ENCODE measurements around the gene XAF1.
"Not testable (repeated sequence)": the region's sequence is repeated elsewhere in the genome, so short reads cannot be mapped to it uniquely, and the experiment has no call there.

XAF1 gene

GRCh38 chr17:6755731-6756184 lies at the start of gene XAF1:
TSS of gene XAF1 (plus strand) at chr17:6756046. CDS start at chr17:6756079, 33 bp downstream.
- no peak for DNase-seq (ENCODE audit: low read depth, low spot score)

GRCh38 chr17:6706499-6706898 lies 49.3 kb upstream of the XAF1 start:
- no peak for DNase-seq (ENCODE audit: low read depth, low spot score)

GRCh38 chr17:6706996-6707395 lies 48.9 kb upstream of the XAF1 start:
- no peak for DNase-seq (ENCODE audit: low read depth, low spot score)

GRCh38 chr17:6708357-6708961 lies 47.4 kb upstream of the XAF1 start:
- DNase-seq (ENCODE audit: low read depth, low spot score) = no peak

- DNase-seq (ENCODE audit: low read depth, low spot score) = no peak
These were observed 45.5 kb upstream of the XAF1 start for GRCh38 chr17:6710317-6710716.

GRCh38 chr17:6711081-6711674 lies 44.7 kb upstream of the XAF1 start:
- DNase-seq (ENCODE audit: low read depth, low spot score) = no peak

GRCh38 chr17:6711681-6712057 lies 44.2 kb upstream of the XAF1 start:
- DNase-seq (ENCODE audit: low read depth, low spot score) = no peak

- DNase-seq (ENCODE audit: low read depth, low spot score) = peak; percentile 90
These were observed 43.6 kb upstream of the XAF1 start for GRCh38 chr17:6712058-6712853.

- DNase-seq (ENCODE audit: low read depth, low spot score) = no peak
These were observed 43.1 kb upstream of the XAF1 start for GRCh38 chr17:6712854-6713129.

- DNase-seq (ENCODE audit: low read depth, low spot score) = peak; percentile 59
These were observed 42.5 kb upstream of the XAF1 start, which contains the start of gene SLC13A5 for GRCh38 chr17:6713130-6713917. TSS of gene SLC13A5 (minus strand) at chr17:6713369. CDS start at chr17:6713333, 36 bp downstream.

GRCh38 chr17:6713918-6714271 lies 42.0 kb upstream of the XAF1 start:
- DNase-seq (ENCODE audit: low read depth, low spot score) = peak; percentile 22

- no peak for DNase-seq (ENCODE audit: low read depth, low spot score)
These were observed 41.5 kb upstream of the XAF1 start for GRCh38 chr17:6714315-6714874.

- DNase-seq (ENCODE audit: low read depth, low spot score) = no peak
These were observed 39.1 kb upstream of the XAF1 start for GRCh38 chr17:6716736-6717135.

- DNase-seq (ENCODE audit: low read depth, low spot score) = no peak
These were observed 34.1 kb upstream of the XAF1 start for GRCh38 chr17:6721744-6722143.

GRCh38 chr17:6724009-6724408 lies 31.8 kb upstream of the XAF1 start:
- DNase-seq (ENCODE audit: low read depth, low spot score) = no peak

GRCh38 chr17:6729531-6729930 lies 26.3 kb upstream of the XAF1 start:
- DNase-seq (ENCODE audit: low read depth, low spot score) = peak; percentile 76

- DNase-seq (ENCODE audit: low read depth, low spot score) = not testable (repeated sequence)
These were observed 9.2 kb upstream of the XAF1 start for GRCh38 chr17:6746665-6747064.

GRCh38 chr17:6748617-6749016 lies 7.2 kb upstream of the XAF1 start:
- no peak for DNase-seq (ENCODE audit: low read depth, low spot score)

GRCh38 chr17:6749519-6749918 lies 6.3 kb upstream of the XAF1 start:
- DNase-seq (ENCODE audit: low read depth, low spot score) = no peak

- DNase-seq (ENCODE audit: low read depth, low spot score) = no peak
These were observed 3.6 kb upstream of the XAF1 start for GRCh38 chr17:6752068-6752909.

GRCh38 chr17:6753006-6753445 lies 2.8 kb upstream of the XAF1 start:
- no peak for DNase-seq (ENCODE audit: low read depth, low spot score)

All from ELF-1 (cell line).